H1 (cell line): Measurements from ENCODE around the gene PLXNB2. TPM values are rescaled to one million over a fixed set of nuclear protein-coding genes. Genes with fewer than 3 reads are reported as not detected.

Experiments
- CTCF ChIA-PET: fragments of 300-600 bp; sonication (Branson Sonifier 250); formaldehyde crosslinking; loops from one replicate; lab custom pipeline; 2021; ENCODE audit not compliant: partially characterized antibody; lab: Charles Lee
- POLR2A ChIA-PET: fragments of 300-600 bp; sonication (Branson Sonifier 250); formaldehyde crosslinking; loops from one replicate; lab custom pipeline; 2021; ENCODE audit warnings: inconsistent platforms; ENCODE audit not compliant: partially characterized antibody; lab: Charles Lee
- DNase-seq, 2 experiments: peaks; one replicate each; pipeline versions ENCODE4 v3.0.0 to v3.0.0-alpha.2; 2010 to 2022; ENCODE audit warnings: low spot score in 2 of 2, low read depth in 1 of 2, mixed read lengths in 1 of 2
- FAIRE-seq: peaks from 2 replicates; lab custom pipeline; 2011; peaks lifted over from hg19 to GRCh38; lab: Jason Lieb, UNC
- H2AFZ ChIP-seq: 2 replicates; pipeline ENCODE4 v1.8.1; 2012; ENCODE audit warnings: low read length, inconsistent platforms
- H2AK5ac ChIP-seq: 2 replicates; pipeline ENCODE4 v1.6.1; 2013; ENCODE audit warnings: low read depth, low read length
- H2BK120ac ChIP-seq: replicated peaks from 2 replicates; pipeline ENCODE3; 2013; ENCODE audit warnings: low read depth, low read length, inconsistent platforms
- H2BK12ac ChIP-seq: 2 replicates; pipeline ENCODE4 v1.6.1; 2013; ENCODE audit warnings: low read depth, low read length
- H2BK15ac ChIP-seq: 2 replicates; pipeline ENCODE4 v1.6.1; 2013; ENCODE audit warnings: low read length
- H2BK20ac ChIP-seq: 2 replicates; pipeline ENCODE4 v1.6.1; 2013; ENCODE audit warnings: low read length
- H2BK5ac ChIP-seq: 2 replicates; pipeline ENCODE4 v1.6.1; 2013; ENCODE audit warnings: low read depth, low read length
- H3K14ac ChIP-seq: 2 replicates; pipeline ENCODE4 v1.6.1; 2013; ENCODE audit warnings: inconsistent platforms; ENCODE audit not compliant: insufficient read length
- H3K18ac ChIP-seq: 2 replicates; pipeline ENCODE4 v1.6.1; 2013; ENCODE audit warnings: low read length; ENCODE audit errors: extremely low read depth
- H3K23ac ChIP-seq: 2 replicates; pipeline ENCODE4 v1.6.1; 2013; ENCODE audit warnings: inconsistent platforms; ENCODE audit not compliant: insufficient read length
- H3K23me2 ChIP-seq: 2 replicates; pipeline ENCODE4 v1.6.1; 2013; ENCODE audit warnings: low read depth, low read length
- H3K27ac ChIP-seq: 2 replicates; pipeline ENCODE4 v1.6.1; 2011; ENCODE audit warnings: low read depth, low read length, inconsistent platforms
- H3K27me3 ChIP-seq, 4 experiments: replicated peaks in 1 of 4; 1 replicate in 1 of 4; 2 replicates in 3 of 4; pipeline versions ENCODE4 v1.6.1 to v1.8.1; 2011 to 2013; ENCODE audit warnings: low read length in 3 of 4, mild to moderate bottlenecking in 3 of 4, inconsistent platforms in 2 of 4, mixed read lengths in 2 of 4, moderate library complexity in 1 of 4; ENCODE audit not compliant: control insufficient read depth in 3 of 4, insufficient read depth in 3 of 4; ENCODE audit errors: extremely low read depth in 1 of 4
- H3K36me3 ChIP-seq, 4 experiments: 2 replicates each; pipeline versions ENCODE4 v1.6.1 to v1.8.1; 2011 to 2013; ENCODE audit warnings: mild to moderate bottlenecking in 4 of 4, low read length in 3 of 4, moderate library complexity in 2 of 4, control low read depth in 1 of 4, inconsistent platforms in 1 of 4; ENCODE audit not compliant: insufficient read depth in 4 of 4, control insufficient read depth in 2 of 4
- H3K4ac ChIP-seq: replicated peaks from 2 replicates; pipeline ENCODE3; 2013; ENCODE audit warnings: low read length, low read depth, mixed read lengths, inconsistent platforms; ENCODE audit not compliant: insufficient read length
- H3K4me1 ChIP-seq, 4 experiments: replicated peaks in 1 of 4; 1 replicate in 1 of 4; 2 replicates in 3 of 4; pipeline versions ENCODE4 v1.6.1 to v1.8.1; 2011 to 2013; ENCODE audit warnings: low read length in 3 of 4, inconsistent platforms in 2 of 4, mixed read lengths in 1 of 4; ENCODE audit not compliant: insufficient read depth in 4 of 4, control insufficient read depth in 3 of 4
- H3K4me2 ChIP-seq, 2 experiments: 2 replicates each; pipeline versions ENCODE4 v1.6.1 to v1.8.1; 2011 to 2013; ENCODE audit warnings: low read depth in 2 of 2, low read length in 2 of 2, control low read depth in 1 of 2, inconsistent platforms in 1 of 2, mild to moderate bottlenecking in 1 of 2; ENCODE audit not compliant: insufficient read depth in 1 of 2
- H3K4me3 ChIP-seq, 4 experiments: fragments of 200-600, 300-600 bp in 1 of 4; sonication (generic), shearing (Covaris generic), sonication (Bioruptor Twin) in 1 of 4; 2 replicates each; pipeline versions ENCODE4 v1.5.1 to v1.8.1; 2011 to 2016; ENCODE audit warnings: low read length in 4 of 4, low read depth in 3 of 4, control low read depth in 2 of 4, inconsistent platforms in 2 of 4, mild to moderate bottlenecking in 2 of 4, mixed read lengths in 1 of 4, moderate library complexity in 1 of 4; ENCODE audit not compliant: insufficient read depth in 2 of 4; ENCODE audit errors: extremely low read depth in 1 of 4
- H3K56ac ChIP-seq: replicated peaks from 2 replicates; pipeline ENCODE3; 2013; ENCODE audit warnings: low read depth, mild to moderate bottlenecking, mixed read lengths, low read length, inconsistent platforms; ENCODE audit not compliant: insufficient read length
- H3K79me1 ChIP-seq: 2 replicates; pipeline ENCODE4 v1.6.1; 2013; ENCODE audit warnings: low read depth, low read length, control low read depth
- H3K79me2 ChIP-seq, 2 experiments: 2 replicates each; pipeline versions ENCODE4 v1.6.1 to v1.8.1; 2012 to 2013; ENCODE audit warnings: low read length in 2 of 2, mild to moderate bottlenecking in 2 of 2, inconsistent platforms in 1 of 2; ENCODE audit not compliant: insufficient read depth in 2 of 2, control insufficient read depth in 1 of 2
- H3K9ac ChIP-seq, 4 experiments: replicated peaks in 1 of 4; 1 replicate in 1 of 4; 2 replicates in 3 of 4; pipeline versions ENCODE4 v1.6.1 to v1.8.1; 2011 to 2013; ENCODE audit warnings: low read depth in 3 of 4, low read length in 3 of 4, control low read depth in 2 of 4, mild to moderate bottlenecking in 2 of 4, moderate library complexity in 2 of 4, inconsistent platforms in 1 of 4; ENCODE audit errors: extremely low read depth in 1 of 4
- H3K9me3 ChIP-seq, 2 experiments: 2 replicates each; pipeline versions ENCODE4 v1.6.1 to v1.8.1; 2012 to 2013; ENCODE audit warnings: mild to moderate bottlenecking in 2 of 2, moderate library complexity in 2 of 2, control low read depth in 1 of 2, inconsistent platforms in 1 of 2, low read depth in 1 of 2, low read length in 1 of 2, mixed read lengths in 1 of 2; ENCODE audit not compliant: insufficient read depth in 2 of 2
- H4K20me1 ChIP-seq, 2 experiments: replicated peaks in 1 of 2; 2 replicates each; pipeline versions ENCODE3 to v1.8.1; 2011 to 2013; ENCODE audit warnings: inconsistent platforms in 2 of 2, low read length in 2 of 2, mild to moderate bottlenecking in 1 of 2; ENCODE audit not compliant: insufficient read depth in 2 of 2, control insufficient read depth in 1 of 2
- H4K5ac ChIP-seq: 2 replicates; pipeline ENCODE4 v1.6.1; 2013; ENCODE audit warnings: low read length, low read depth, mixed read lengths, inconsistent platforms; ENCODE audit not compliant: insufficient read length
- H4K8ac ChIP-seq: 2 replicates; pipeline ENCODE4 v1.8.0; 2013; ENCODE audit warnings: mild to moderate bottlenecking, moderate library complexity, low read length, inconsistent platforms; ENCODE audit not compliant: insufficient read depth; ENCODE audit errors: extremely low read depth
- H4K91ac ChIP-seq: replicated peaks from 2 replicates; pipeline ENCODE3; 2013; ENCODE audit warnings: low read length, mixed read lengths, inconsistent platforms; ENCODE audit not compliant: insufficient read length
- E2F6 ChIP-seq: IDR thresholded peaks from 2 replicates; pipeline ENCODE4 v1.6.1; 2012; ENCODE audit warnings: inconsistent platforms
- MAFK ChIP-seq: IDR thresholded peaks from 2 replicates; pipeline ENCODE4 v1.6.1; 2012; ENCODE audit warnings: low read depth, mild to moderate bottlenecking, improper control_type of control experiment, low read length
- POLR2A ChIP-seq, 2 experiments: IDR thresholded peaks; 1 replicate in 1 of 2; 2 replicates in 1 of 2; pipeline ENCODE4 v1.6.1; 2011; ENCODE audit warnings: low read depth in 2 of 2, low read length in 2 of 2, mild to moderate bottlenecking in 2 of 2; ENCODE audit errors: control extremely low read depth in 1 of 2
- RAD21 ChIP-seq, 2 experiments: IDR thresholded peaks in 1 of 2; conservative IDR thresholded peaks in 1 of 2; 2 replicates each; pipeline ENCODE4 v1.6.1; 2011; ENCODE audit warnings: low read depth in 2 of 2, low read length in 2 of 2, improper control_type of control experiment in 1 of 2, inconsistent platforms in 1 of 2, mild to moderate bottlenecking in 1 of 2, moderate library complexity in 1 of 2
- WGBS, 2 experiments: shearing (Covaris generic) in 1 of 2; methylation state at CpG; one replicate each; pipeline versions ENCODE4 v1.1.6 to v1.1.7; 2013 to 2015; ENCODE audit warnings: low lambda C conversion rate in 2 of 2, mixed read lengths in 2 of 2, inconsistent platforms in 1 of 2, low coverage in 1 of 2, missing lambda C conversion rate in 1 of 2; ENCODE audit not compliant: insufficient replicate concordance in 2 of 2, insufficient coverage in 1 of 2, insufficient read length in 1 of 2; ENCODE audit errors: extremely low coverage in 1 of 2, missing lambda C conversion rate in 1 of 2; 5-methylcytosine and 5-hydroxymethylcytosine counted together
- polyA plus RNA-seq, 7 experiments: library from polyadenylated mRNA; depleted of rRNA in 3 of 7; stranded (reverse) in 5 of 7; unstranded in 2 of 7; fragments of >200 nt in 5 of 7; fragments of 200-250 nt in 2 of 7; gene quantifications; 1 replicate in 5 of 7; 2 replicates in 1 of 7; 4 replicates in 1 of 7; pipeline versions ENCODE4 v1.2.1 to v1.2.3, GENCODE V29; 2011 to 2013; ENCODE audit warnings: missing spikeins in 2 of 7, mixed read lengths in 2 of 7
- total RNA-seq: library from RNA; stranded (reverse); fragmentation: NEBNext Ultra II Directional; extraction: Animal tissue kit (Norgen Biotek cat#: 25700); gene quantifications from 2 replicates; pipeline ENCODE4 v1.2.1, GENCODE V29; 2021

PLXNB2 gene
- total and polyA plus RNA-seq, 2 of the 8 experiments (the other 6 are each of a cell fraction or from before 2014, with no cell fraction given): 58.3 to 92.8 TPM

GRCh38 chr22:50253046-50253915 lies 54.2 kb downstream of the PLXNB2 start:
- H3K14ac ChIP-seq: no peak overlapping the region
- H3K4ac ChIP-seq: no peak overlapping the region
- 88% methylated on average over 19 of the region's 22 CpGs; no CpG with 5 or more reads in 1 of the 2 experiments for WGBS, 2 experiments
- no peak overlapping the region for H4K8ac ChIP-seq
- DNase-seq (no peak), FAIRE-seq (no peak)
- H3K79me1 ChIP-seq: 0 out of 2 replicates have a peak, but pooled peaks cover 3% of the 10 kb centered on the region
- TF ChIP-seq POLR2A (IDR thresholded peaks at IDR 0.05; ENCODE audit: control extremely low read depth in 1 of 2, low read depth in 2 of 2, low read length in 2 of 2): no peak
- TF ChIP-seq MAFK: no peak
- no peak for TF ChIP-seq E2F6
- no peak for TF ChIP-seq RAD21 (IDR thresholded peaks at IDR 0.05 in 1 of 2, conservative IDR thresholded peaks at IDR 0.05 in 1 of 2; ENCODE audit: low read depth in 2 of 2, low read length in 2 of 2)
- H3K79me2 ChIP-seq: no peaks in the 10 kb centered on the region
- no peaks in the 10 kb centered on the region for H3K9me3 ChIP-seq
- no peak overlapping the region for H2BK12ac ChIP-seq
- no peak overlapping the region for H4K91ac ChIP-seq
- H3K23me2 ChIP-seq: peaks cover 12% of the 10 kb centered on the region
- no peak overlapping the region for H2AFZ ChIP-seq
- peaks cover 0 to 9% of the 10 kb centered on the region in 2 experiments for H4K20me1 ChIP-seq
- no peaks in the 10 kb centered on the region for H3K36me3 ChIP-seq
- POLR2A ChIA-PET: interaction anchor here (0.7 to 1.9 kb wide), 4 partner anchors 8 to 88 kb away, joined by 3 to 6 read pairs (median 4); partner anchors contain the start of gene MAPK12
- peaks cover 0 to 10% (median 6%) of the 10 kb centered on the region in 4 experiments; a peak in 6 of 7 replicates for H3K4me1 ChIP-seq
- no peak overlapping the region for H3K27ac ChIP-seq
- H2BK20ac ChIP-seq: no peak overlapping the region
- no peak overlapping the region for H3K4me2 ChIP-seq
- no peak overlapping the region for H2AK5ac ChIP-seq
- no peak overlapping the region for H3K4me3 ChIP-seq
- H4K5ac ChIP-seq: no peak overlapping the region
- CTCF ChIA-PET: interaction anchor here (0.7 to 3.7 kb wide), 28 partner anchors 7 to 301 kb away, joined by 3 to 30 read pairs (median 4); partner anchors contain the start of genes MAPK12 and SCO2
- no peak overlapping the region for H2BK15ac ChIP-seq
- H2BK5ac ChIP-seq: no peak overlapping the region
- H3K9ac ChIP-seq: no peak overlapping the region
- no peak overlapping the region for H3K18ac ChIP-seq
- no peak overlapping the region for H3K56ac ChIP-seq
- H2BK120ac ChIP-seq: no peak overlapping the region
- no peak overlapping the region for H3K23ac ChIP-seq
- no peaks in the 10 kb centered on the region for H3K27me3 ChIP-seq
